Measurements from ENCODE around the gene SLC34A2. TPM values are rescaled to one million over a fixed set of nuclear protein-coding genes. Genes with fewer than 3 reads are reported as not detected.

SLC34A2 gene
- total RNA-seq, 2 donors from 2014 or later = 4.2 to 6.4 TPM

- H3K9me3 Mint-ChIP-seq = peaks cover 5% of the 10 kb centered on the region
- no peaks in the 10 kb centered on the region for H3K27me3 ChIP-seq (ENCODE audit: control insufficient read depth, insufficient read depth, low read length, poor library complexity, severe bottlenecking)
- TF ChIP-seq, protein P1, sequence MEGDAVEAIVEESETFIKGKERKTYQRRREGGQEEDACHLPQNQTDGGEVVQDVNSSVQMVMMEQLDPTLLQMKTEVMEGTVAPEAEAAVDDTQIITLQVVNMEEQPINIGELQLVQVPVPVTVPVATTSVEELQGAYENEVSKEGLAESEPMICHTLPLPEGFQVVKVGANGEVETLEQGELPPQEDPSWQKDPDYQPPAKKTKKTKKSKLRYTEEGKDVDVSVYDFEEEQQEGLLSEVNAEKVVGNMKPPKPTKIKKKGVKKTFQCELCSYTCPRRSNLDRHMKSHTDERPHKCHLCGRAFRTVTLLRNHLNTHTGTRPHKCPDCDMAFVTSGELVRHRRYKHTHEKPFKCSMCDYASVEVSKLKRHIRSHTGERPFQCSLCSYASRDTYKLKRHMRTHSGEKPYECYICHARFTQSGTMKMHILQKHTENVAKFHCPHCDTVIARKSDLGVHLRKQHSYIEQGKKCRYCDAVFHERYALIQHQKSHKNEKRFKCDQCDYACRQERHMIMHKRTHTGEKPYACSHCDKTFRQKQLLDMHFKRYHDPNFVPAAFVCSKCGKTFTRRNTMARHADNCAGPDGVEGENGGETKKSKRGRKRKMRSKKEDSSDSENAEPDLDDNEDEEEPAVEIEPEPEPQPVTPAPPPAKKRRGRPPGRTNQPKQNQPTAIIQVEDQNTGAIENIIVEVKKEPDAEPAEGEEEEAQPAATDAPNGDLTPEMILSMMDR (conservative IDR thresholded peaks at IDR 0.05) = no peak
- no peak overlapping the region for H3K9ac ChIP-seq (ENCODE audit: extremely low read depth, low read length, poor library complexity, severe bottlenecking)
- no peak overlapping the region for H3K27ac ChIP-seq (ENCODE audit: low read depth, low read length)
- peaks cover 26% of the 10 kb centered on the region for H3K36me3 ChIP-seq (ENCODE audit: control insufficient read depth, insufficient read depth, low read length)
- H3K4me3 ChIP-seq (ENCODE audit: low read length) = no peak overlapping the region
- H3K36me3 Mint-ChIP-seq (ENCODE audit: low read depth) = peaks cover 38% of the 10 kb centered on the region
- peaks cover 5% of the 10 kb centered on the region for H3K9me3 ChIP-seq (ENCODE audit: control insufficient read depth, low read length)
- no peak overlapping the region for H3K27ac Mint-ChIP-seq
- H3K4me1 ChIP-seq (ENCODE audit: control insufficient read depth, insufficient read depth, low read length) = no peaks in the 10 kb centered on the region
- no peak for DNase-seq
- no peak overlapping the region for H3K4me3 Mint-ChIP-seq
- H3K27me3 Mint-ChIP-seq (ENCODE audit: insufficient read depth) = peaks cover 8% of the 10 kb centered on the region
- H3K4me1 Mint-ChIP-seq = no peaks in the 10 kb centered on the region
- 94% methylated on average over 5 of the region's 5 CpGs; no CpG with 5 or more reads in 1 of the 2 experiments for WGBS, 2 experiments (ENCODE audit: insufficient coverage in 1 of 2, insufficient read length in 1 of 2)
Measured at GRCh38 chr4:25677943-25678342, 22.3 kb downstream of the SLC34A2 start.

DNA sequence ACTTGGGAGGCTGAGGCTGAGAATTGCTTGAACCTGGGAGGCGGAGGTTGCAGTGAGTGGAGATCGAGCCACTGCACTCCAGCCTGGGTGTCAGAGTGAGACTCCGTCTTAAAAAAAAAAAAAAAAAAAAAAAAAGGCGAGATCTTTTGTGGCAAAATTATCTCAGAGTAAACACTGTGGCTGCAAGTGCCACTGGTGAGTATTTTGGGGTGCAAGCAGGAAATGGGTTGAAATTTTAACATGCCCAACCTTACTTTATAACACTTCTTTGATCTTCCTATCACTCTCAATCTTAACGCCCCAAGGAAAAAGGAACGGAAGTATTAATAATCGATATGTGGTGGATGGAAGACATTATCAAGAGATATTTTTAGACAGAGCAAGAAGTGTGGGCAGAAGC lies 32.1 kb downstream of the SLC34A2 start:
- WGBS, 2 experiments (ENCODE audit: insufficient coverage in 1 of 2, insufficient read length in 1 of 2) = 92 to 93% methylated on average over 3 to 6 of the region's 7 CpGs
- H3K9me3 Mint-ChIP-seq = peaks cover 21% of the 10 kb centered on the region

GRCh38 chr4:25694466-25694865 lies 38.8 kb downstream of the SLC34A2 start:
- peak; percentile 50 for DNase-seq
- no peak overlapping the region for H3K4me3 Mint-ChIP-seq
- H3K4me1 Mint-ChIP-seq = peaks cover 16% of the 10 kb centered on the region
- Histone ChIP-seq H3K27ac (ENCODE audit: low read depth, low read length) (no peak overlapping the region), H3K27me3 (ENCODE audit: control insufficient read depth, insufficient read depth, low read length, poor library complexity, severe bottlenecking) (no peaks in the 10 kb centered on the region), H3K36me3 (ENCODE audit: control insufficient read depth, insufficient read depth, low read length) (no peaks in the 10 kb centered on the region), H3K4me1 (ENCODE audit: control insufficient read depth, insufficient read depth, low read length) (no peaks in the 10 kb centered on the region), H3K9me3 (ENCODE audit: control insufficient read depth, low read length) (peaks cover 62% of the 10 kb centered on the region), H3K4me3 (ENCODE audit: low read length) (no peak overlapping the region), H3K9ac (ENCODE audit: extremely low read depth, low read length, poor library complexity, severe bottlenecking) (no peak overlapping the region)
- no peaks in the 10 kb centered on the region for H3K36me3 Mint-ChIP-seq (ENCODE audit: low read depth)
- WGBS, 2 experiments (ENCODE audit: insufficient coverage in 1 of 2, insufficient read length in 1 of 2) = 69 to 87% methylated on average over 2 to 3 of the region's 3 CpGs
- TF ChIP-seq, protein P1 (conservative IDR thresholded peaks at IDR 0.05) = no peak
- peaks cover 48% of the 10 kb centered on the region for H3K9me3 Mint-ChIP-seq
- peaks cover 24% of the 10 kb centered on the region for H3K27me3 Mint-ChIP-seq (ENCODE audit: insufficient read depth)
- H3K27ac Mint-ChIP-seq = no peak overlapping the region

More for the DNA sequence above, 32.1 kb downstream of the SLC34A2 start:
- H3K9ac ChIP-seq (ENCODE audit: extremely low read depth, low read length, poor library complexity, severe bottlenecking) = no peak overlapping the region
- peaks cover 22% of the 10 kb centered on the region for H3K9me3 ChIP-seq (ENCODE audit: control insufficient read depth, low read length)
- H3K27ac ChIP-seq (ENCODE audit: low read depth, low read length) = no peak overlapping the region
- Mint-ChIP-seq H3K27ac (no peak overlapping the region), H3K27me3 (ENCODE audit: insufficient read depth) (peaks cover 4% of the 10 kb centered on the region), H3K4me3 (no peak overlapping the region), H3K36me3 (ENCODE audit: low read depth) (no peaks in the 10 kb centered on the region), H3K4me1 (no peaks in the 10 kb centered on the region)
- H3K4me3 ChIP-seq (ENCODE audit: low read length) = no peak overlapping the region
- no peak for DNase-seq
- no peaks in the 10 kb centered on the region for H3K27me3 ChIP-seq (ENCODE audit: control insufficient read depth, insufficient read depth, low read length, poor library complexity, severe bottlenecking)
- H3K4me1 ChIP-seq (ENCODE audit: control insufficient read depth, insufficient read depth, low read length) = no peaks in the 10 kb centered on the region
- no peaks in the 10 kb centered on the region for H3K36me3 ChIP-seq (ENCODE audit: control insufficient read depth, insufficient read depth, low read length)
- TF ChIP-seq, protein P1 (conservative IDR thresholded peaks at IDR 0.05) = no peak
